DMS53 (cell line): ENCODE results near the gene MMD.
A peak's percentile ranks its signal among the peaks of the same experiment; 100 is the strongest.
"Not testable (repeated sequence)": the region's sequence is repeated elsewhere in the genome, so short reads cannot be mapped to it uniquely, and the experiment has no call there.

ENCODE experiments used
- DNase-seq: peaks from one replicate; lab custom pipeline; 2025; lab: John Stamatoyannopoulos, UW

MMD gene

GRCh38 chr17:55421179-55421934 is at the start of gene MMD:
TSS of gene MMD (minus strand) at chr17:55421835. CDS start at chr17:55421695, 140 bp downstream.
- DNase-seq: peak; percentile 66

GRCh38 chr17:55466671-55467070 is 45.0 kb upstream of the MMD start:
- DNase-seq: no peak

GRCh38 chr17:55465771-55466170 is 44.1 kb upstream of the MMD start:
- DNase-seq: not testable (repeated sequence)

- no peak for DNase-seq
Observed at GRCh38 chr17:55463600-55463999, 42.0 kb upstream of the MMD start.

DNA sequence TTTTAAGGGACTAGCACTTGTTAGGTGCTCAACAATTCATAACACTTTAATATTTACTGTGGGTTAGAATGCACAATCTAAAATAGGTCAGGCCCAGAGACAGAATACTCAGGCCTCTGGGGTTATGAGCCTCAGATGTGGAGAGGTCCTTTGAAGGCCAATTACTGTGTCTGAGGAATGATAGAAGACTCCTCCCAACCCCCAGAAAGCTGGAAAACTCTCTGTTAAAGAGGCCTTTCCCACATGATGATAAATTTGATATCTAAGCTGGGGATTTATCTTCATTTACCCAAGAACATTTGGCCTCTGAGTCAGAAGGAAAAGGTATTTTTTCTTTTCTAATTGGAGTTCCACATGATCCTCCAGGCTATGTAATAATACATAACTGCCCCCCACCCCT is 41.1 kb upstream of the MMD start:
- DNase-seq: no peak

DNA sequence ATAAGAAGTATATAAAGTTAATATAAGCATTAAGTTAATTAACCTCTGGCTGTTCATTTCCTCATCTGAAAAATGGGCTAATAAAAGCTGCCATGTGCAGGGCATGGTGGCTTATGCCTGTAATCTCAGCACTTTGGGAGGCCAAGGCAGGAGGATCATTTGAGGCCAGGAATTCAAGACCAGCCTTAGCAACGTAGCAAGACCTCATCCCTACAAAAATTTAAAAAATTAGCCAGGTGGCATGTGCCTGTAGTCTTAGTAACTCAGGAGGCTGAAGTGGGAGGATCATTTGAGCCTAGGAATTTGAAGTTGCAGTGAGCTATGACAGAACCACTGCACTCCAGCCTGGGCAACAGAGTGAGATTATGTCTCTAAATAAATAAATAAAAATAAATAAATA is 40.6 kb upstream of the MMD start:
- DNase-seq: no peak

GRCh38 chr17:55458978-55459377 is 37.3 kb upstream of the MMD start:
- DNase-seq: peak; percentile 11

DNA sequence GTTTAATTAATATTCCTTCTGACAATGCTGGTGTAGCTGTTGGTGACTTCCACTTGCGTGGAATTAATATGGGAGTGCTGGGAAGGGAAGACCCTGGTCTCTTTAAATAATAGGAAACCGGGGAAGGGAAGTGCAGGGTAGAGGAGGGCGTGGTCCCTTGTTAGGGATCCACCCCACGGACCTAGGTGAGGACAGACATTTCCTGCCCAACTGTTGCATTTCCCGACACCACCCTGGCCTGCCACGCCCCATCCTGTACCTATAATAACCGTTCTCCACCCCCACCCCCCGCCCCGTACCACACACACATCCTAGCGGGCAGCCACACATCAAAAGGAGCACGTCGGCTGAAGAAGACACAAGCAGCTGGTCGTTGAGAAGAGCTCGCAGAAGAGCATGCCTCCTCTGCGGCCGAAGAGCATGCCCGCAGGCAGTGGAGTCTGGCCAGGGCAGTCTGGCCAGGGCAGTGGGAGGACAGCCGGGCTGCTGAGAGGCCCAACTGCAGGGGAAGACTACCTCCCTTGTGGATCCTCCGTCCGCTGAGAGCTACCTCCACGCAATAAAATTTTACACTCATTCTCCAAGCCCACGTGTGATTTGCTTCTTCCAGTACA is 36.8 kb upstream of the MMD start:
- DNase-seq: no peak

DNA sequence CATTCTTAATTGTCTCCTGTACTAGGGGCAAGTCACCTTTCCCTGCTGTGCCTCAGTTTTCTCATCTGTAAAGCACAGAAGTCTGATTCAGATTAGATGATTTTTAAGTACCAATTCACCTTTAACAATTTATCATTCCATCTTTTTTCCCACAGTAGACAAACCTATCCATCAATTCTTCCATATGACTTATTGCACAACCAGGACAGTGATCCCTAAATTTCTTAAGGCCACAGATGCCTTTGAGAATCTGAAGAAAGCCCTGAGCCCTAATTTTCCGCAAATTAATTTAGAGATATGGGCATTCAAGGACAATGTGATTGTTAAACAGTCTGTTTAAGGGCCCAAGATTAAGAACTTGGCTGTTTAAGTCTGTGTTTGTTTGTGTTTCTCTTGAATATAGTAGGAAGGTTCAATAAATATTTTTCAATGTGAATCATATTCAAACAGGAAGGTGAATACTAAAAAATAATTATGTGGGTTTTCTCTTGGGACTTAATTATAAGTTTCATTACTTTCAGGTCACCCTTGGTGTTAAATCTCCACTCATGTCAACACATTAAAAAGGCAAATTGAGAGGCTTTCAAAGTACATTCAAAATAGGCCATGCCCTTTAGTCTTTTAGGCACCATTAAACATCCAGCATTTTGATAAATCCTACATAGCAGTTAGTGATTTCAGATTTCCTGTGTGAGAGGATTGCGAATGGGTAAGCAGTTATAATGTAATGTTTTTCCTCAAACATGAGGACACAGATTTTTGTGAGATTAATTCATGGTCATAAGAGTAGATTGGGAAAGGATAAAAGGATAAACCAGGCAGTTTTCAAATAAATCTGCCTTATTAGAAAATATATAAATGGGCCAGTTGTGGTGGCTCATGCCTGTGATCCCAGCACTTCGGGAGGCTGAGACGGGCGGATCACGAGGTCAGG is 34.9 kb upstream of the MMD start:
- DNase-seq: no peak

DNA sequence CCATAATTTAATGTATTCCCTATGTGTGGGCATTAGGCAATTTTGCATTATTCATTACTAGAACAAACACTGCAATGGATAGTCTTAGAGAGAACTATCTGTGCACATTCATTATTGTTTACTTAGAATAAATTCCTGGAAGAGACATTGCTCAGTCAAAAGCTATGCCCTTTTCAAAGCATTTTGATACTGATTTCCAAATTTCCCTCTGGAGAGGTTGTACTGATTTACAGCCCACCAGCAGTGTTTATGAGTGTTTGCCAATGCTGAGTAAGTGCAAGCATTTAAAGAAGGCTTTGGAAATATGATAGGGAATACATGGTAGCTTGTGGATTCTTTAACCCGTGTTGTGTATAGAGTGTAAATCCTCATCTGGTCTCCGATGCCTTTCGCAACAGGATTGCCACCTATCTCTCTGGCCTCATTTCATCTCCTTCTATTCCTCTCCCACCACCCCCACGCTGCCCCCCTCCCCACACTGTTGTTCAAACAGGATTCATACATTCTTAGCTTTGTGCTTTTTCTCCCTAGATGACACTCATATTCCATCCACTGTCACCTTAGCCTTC is 33.4 kb upstream of the MMD start:
- peak; percentile 8 for DNase-seq

- DNase-seq: no peak
Observed at GRCh38 chr17:55453839-55454557, 32.4 kb upstream of the MMD start.

- DNase-seq: peak; percentile 32
Observed at GRCh38 chr17:55452139-55452790, 30.6 kb upstream of the MMD start.

GRCh38 chr17:55451758-55452138 is 30.1 kb upstream of the MMD start:
- DNase-seq: no peak

DNA sequence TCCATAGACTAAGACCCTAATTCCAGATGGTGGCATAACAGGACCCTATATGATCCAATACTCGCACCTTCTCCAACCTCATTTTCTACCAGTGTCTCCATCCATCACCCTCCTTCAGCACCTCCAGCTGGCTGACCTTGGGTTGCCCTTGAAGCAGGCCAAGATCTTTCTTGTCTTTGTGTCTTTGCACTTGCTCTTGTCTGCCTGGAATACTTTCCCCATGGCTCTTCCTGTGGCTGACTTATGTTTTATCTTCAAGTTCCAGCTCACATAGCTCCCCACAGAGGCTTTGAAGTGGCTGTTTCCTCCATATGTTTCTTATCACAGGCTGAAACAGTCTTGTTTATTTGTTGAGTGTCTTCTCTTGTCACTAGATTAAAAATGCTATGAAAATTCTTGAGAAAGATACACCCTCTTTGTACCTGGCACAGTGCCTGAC is 29.6 kb upstream of the MMD start:
- peak; percentile 3 for DNase-seq

- no peak for DNase-seq
Observed at GRCh38 chr17:55450232-55450825, 28.7 kb upstream of the MMD start.

- DNase-seq: no peak
Observed at GRCh38 chr17:55448681-55449080, 27.0 kb upstream of the MMD start.

- no peak for DNase-seq
Observed at GRCh38 chr17:55446581-55447205, 25.1 kb upstream of the MMD start.

GRCh38 chr17:55446004-55446403 is 24.4 kb upstream of the MMD start:
- not testable (repeated sequence) for DNase-seq

GRCh38 chr17:55444471-55445441 is 23.1 kb upstream of the MMD start:
- DNase-seq: no peak
